ENCODE results near the gene MARK4.

MARK4 gene

GRCh38 chr19:45253396-45254027 is 2.4 kb downstream of the MARK4 start:
- H3K27ac ChIP-seq (ENCODE audit: low read depth, low read length) = no peak overlapping the region
- no peak overlapping the region for H3K9ac ChIP-seq (ENCODE audit: low read length)

GRCh38 chr19:45254044-45254531 is 3.0 kb downstream of the MARK4 start:
- H3K9me3 ChIP-seq (ENCODE audit: insufficient read depth, low read length) = no peaks in the 10 kb centered on the region
- H3K9ac ChIP-seq (ENCODE audit: low read length) = no peak overlapping the region
- H3K79me2 ChIP-seq (ENCODE audit: insufficient read depth, low read length) = no peaks in the 10 kb centered on the region
- H3K9me2 ChIP-seq (replicated peaks; ENCODE audit: insufficient read depth, low read length) = no peaks in the 10 kb centered on the region
- no peak overlapping the region for H3K4me2 ChIP-seq (ENCODE audit: low read depth, low read length, poor library complexity, severe bottlenecking)
- TF ChIP-seq EZH2phosphoT487 (conservative IDR thresholded peaks at IDR 0.05; ENCODE audit: low read length) = no peak
- no peak overlapping the region for H3K4me3 ChIP-seq (ENCODE audit: insufficient read depth, low read length, poor library complexity, severe bottlenecking)
- H4K20me1 ChIP-seq (ENCODE audit: low read depth, low read length) = no peaks in the 10 kb centered on the region
- no peaks in the 10 kb centered on the region for H3K27me3 ChIP-seq (ENCODE audit: low read length)
- no peaks in the 10 kb centered on the region for H3K36me3 ChIP-seq (ENCODE audit: low read length)
- no peak overlapping the region for H2AFZ ChIP-seq (ENCODE audit: low read depth, low read length, severe bottlenecking)
- no peak overlapping the region for H3K27ac ChIP-seq (ENCODE audit: low read depth, low read length)
- 0 out of 2 replicates have a peak, but pooled peaks cover 4% of the 10 kb centered on the region for H3F3A ChIP-seq (ENCODE audit: insufficient read depth)

More at GRCh38 chr19:45253396-45254027, 2.4 kb downstream of the MARK4 start:
- TF ChIP-seq EZH2phosphoT487 (conservative IDR thresholded peaks at IDR 0.05; ENCODE audit: low read length) (no peak), CTCF (IDR thresholded peaks at IDR 0.05; ENCODE audit: insufficient read depth, low read length, poor library complexity, severe bottlenecking) (no peak)
- H3K79me2 ChIP-seq (ENCODE audit: insufficient read depth, low read length) = no peaks in the 10 kb centered on the region
- no peak overlapping the region for H3K4me3 ChIP-seq (ENCODE audit: insufficient read depth, low read length, poor library complexity, severe bottlenecking)
- no peak overlapping the region for H3K4me2 ChIP-seq (ENCODE audit: low read depth, low read length, poor library complexity, severe bottlenecking)
- H4K20me1 ChIP-seq (ENCODE audit: low read depth, low read length) = no peaks in the 10 kb centered on the region
- no peaks in the 10 kb centered on the region for H3K27me3 ChIP-seq (ENCODE audit: low read length)
- H3K36me3 ChIP-seq (ENCODE audit: low read length) = no peaks in the 10 kb centered on the region
- no peaks in the 10 kb centered on the region for H3K9me2 ChIP-seq (replicated peaks; ENCODE audit: insufficient read depth, low read length)
- no peak overlapping the region for H2AFZ ChIP-seq (ENCODE audit: low read depth, low read length, severe bottlenecking)
- 0 out of 2 replicates have a peak, but pooled peaks cover 4% of the 10 kb centered on the region for H3F3A ChIP-seq (ENCODE audit: insufficient read depth)
- H3K9me3 ChIP-seq (ENCODE audit: insufficient read depth, low read length) = no peaks in the 10 kb centered on the region

GRCh38 chr19:45255611-45256157 is 4.6 kb downstream of the MARK4 start:
- H3F3A ChIP-seq (ENCODE audit: insufficient read depth) = 0 out of 2 replicates have a peak, but pooled peaks cover under 1% of the 10 kb centered on the region
- H3K79me2 ChIP-seq (ENCODE audit: insufficient read depth, low read length) = no peaks in the 10 kb centered on the region
- no peak overlapping the region for H2AFZ ChIP-seq (ENCODE audit: low read depth, low read length, severe bottlenecking)
- H3K9ac ChIP-seq (ENCODE audit: low read length) = no peak overlapping the region
- H3K9me2 ChIP-seq (replicated peaks; ENCODE audit: insufficient read depth, low read length) = no peaks in the 10 kb centered on the region
- TF ChIP-seq EZH2phosphoT487 (conservative IDR thresholded peaks at IDR 0.05; ENCODE audit: low read length) (no peak), CTCF (IDR thresholded peaks at IDR 0.05; ENCODE audit: insufficient read depth, low read length, poor library complexity, severe bottlenecking) (no peak)
- no peak overlapping the region for H3K4me2 ChIP-seq (ENCODE audit: low read depth, low read length, poor library complexity, severe bottlenecking)
- no peaks in the 10 kb centered on the region for H3K36me3 ChIP-seq (ENCODE audit: low read length)
- H3K9me3 ChIP-seq (ENCODE audit: insufficient read depth, low read length) = no peaks in the 10 kb centered on the region
- no peaks in the 10 kb centered on the region for H4K20me1 ChIP-seq (ENCODE audit: low read depth, low read length)
- no peak overlapping the region for H3K4me3 ChIP-seq (ENCODE audit: insufficient read depth, low read length, poor library complexity, severe bottlenecking)
- no peak overlapping the region for H3K27ac ChIP-seq (ENCODE audit: low read depth, low read length)
- H3K27me3 ChIP-seq (ENCODE audit: low read length) = no peaks in the 10 kb centered on the region

- H2AFZ ChIP-seq (ENCODE audit: low read depth, low read length, severe bottlenecking) = no peak overlapping the region
- no peaks in the 10 kb centered on the region for H3K9me3 ChIP-seq (ENCODE audit: insufficient read depth, low read length)
- no peaks in the 10 kb centered on the region for H3K9me2 ChIP-seq (replicated peaks; ENCODE audit: insufficient read depth, low read length)
- no peak overlapping the region for H3K9ac ChIP-seq (ENCODE audit: low read length)
- no peaks in the 10 kb centered on the region for H3K27me3 ChIP-seq (ENCODE audit: low read length)
- TF ChIP-seq CTCF (IDR thresholded peaks at IDR 0.05; ENCODE audit: insufficient read depth, low read length, poor library complexity, severe bottlenecking) (no peak), EZH2phosphoT487 (conservative IDR thresholded peaks at IDR 0.05; ENCODE audit: low read length) (no peak)
- H3K79me2 ChIP-seq (ENCODE audit: insufficient read depth, low read length) = no peaks in the 10 kb centered on the region
- no peaks in the 10 kb centered on the region for H4K20me1 ChIP-seq (ENCODE audit: low read depth, low read length)
- H3K4me2 ChIP-seq (ENCODE audit: low read depth, low read length, poor library complexity, severe bottlenecking) = no peak overlapping the region
- no peak overlapping the region for H3K4me3 ChIP-seq (ENCODE audit: insufficient read depth, low read length, poor library complexity, severe bottlenecking)
- no peaks in the 10 kb centered on the region for H3K36me3 ChIP-seq (ENCODE audit: low read length)
- H3K27ac ChIP-seq (ENCODE audit: low read depth, low read length) = no peak overlapping the region
- H3F3A ChIP-seq (ENCODE audit: insufficient read depth) = 0 out of 2 replicates have a peak, but pooled peaks cover 6% of the 10 kb centered on the region
Measured at GRCh38 chr19:45256836-45257235, 5.8 kb downstream of the MARK4 start.

Measured in SU-DHL-6 (cell line).